Left kidney (tissue), 2 donors: ENCODE data around the gene TMOD2. TPM values are rescaled to one million over a fixed set of nuclear protein-coding genes. Genes with fewer than 3 reads are reported as not detected.

ENCODE experiments used
- DNase-seq: peaks from one replicate; pipeline ENCODE4 v3.0.0-alpha.2; 2013
- polyA plus RNA-seq: library from polyadenylated mRNA; unstranded; fragments of 120-200 nt; gene quantifications from one replicate; pipeline ENCODE4 v1.2.1, GENCODE V29; 2013; ENCODE audit not compliant: insufficient read length

Gene TMOD2
- polyA plus RNA-seq, 1 donor: 5.7 TPM

DNA sequence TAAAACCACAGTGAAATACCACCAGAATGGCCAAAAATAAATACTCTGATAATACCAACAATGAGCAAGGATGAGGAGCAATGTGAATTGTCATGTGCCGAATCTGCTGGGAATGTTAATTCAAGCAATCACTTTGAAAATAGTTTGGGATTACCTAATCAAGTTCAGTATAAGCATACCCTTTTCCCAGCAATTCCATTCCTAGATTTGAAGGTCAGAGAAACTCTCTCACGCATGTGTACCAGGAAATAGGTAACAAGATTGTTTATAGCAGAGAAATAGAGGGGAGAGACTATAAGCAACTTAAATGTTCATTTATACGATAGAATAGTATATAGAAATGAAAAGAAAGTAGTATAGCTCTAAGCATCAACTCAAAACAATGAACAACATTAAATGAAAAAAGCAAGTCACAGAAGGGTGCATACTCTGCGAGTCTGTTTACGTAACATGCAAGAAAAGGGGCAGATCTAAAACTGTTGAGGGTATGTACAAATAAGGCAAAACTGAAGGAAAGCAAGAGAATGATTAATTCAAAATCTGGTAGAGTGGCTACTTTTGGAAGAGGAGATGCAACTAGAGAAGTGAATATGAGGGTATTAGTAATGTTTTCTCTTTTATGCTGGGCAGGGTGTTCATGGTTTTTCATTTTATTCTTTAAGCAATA is 105.5 kb downstream of the TMOD2 start:
- no peak for DNase-seq

DNA sequence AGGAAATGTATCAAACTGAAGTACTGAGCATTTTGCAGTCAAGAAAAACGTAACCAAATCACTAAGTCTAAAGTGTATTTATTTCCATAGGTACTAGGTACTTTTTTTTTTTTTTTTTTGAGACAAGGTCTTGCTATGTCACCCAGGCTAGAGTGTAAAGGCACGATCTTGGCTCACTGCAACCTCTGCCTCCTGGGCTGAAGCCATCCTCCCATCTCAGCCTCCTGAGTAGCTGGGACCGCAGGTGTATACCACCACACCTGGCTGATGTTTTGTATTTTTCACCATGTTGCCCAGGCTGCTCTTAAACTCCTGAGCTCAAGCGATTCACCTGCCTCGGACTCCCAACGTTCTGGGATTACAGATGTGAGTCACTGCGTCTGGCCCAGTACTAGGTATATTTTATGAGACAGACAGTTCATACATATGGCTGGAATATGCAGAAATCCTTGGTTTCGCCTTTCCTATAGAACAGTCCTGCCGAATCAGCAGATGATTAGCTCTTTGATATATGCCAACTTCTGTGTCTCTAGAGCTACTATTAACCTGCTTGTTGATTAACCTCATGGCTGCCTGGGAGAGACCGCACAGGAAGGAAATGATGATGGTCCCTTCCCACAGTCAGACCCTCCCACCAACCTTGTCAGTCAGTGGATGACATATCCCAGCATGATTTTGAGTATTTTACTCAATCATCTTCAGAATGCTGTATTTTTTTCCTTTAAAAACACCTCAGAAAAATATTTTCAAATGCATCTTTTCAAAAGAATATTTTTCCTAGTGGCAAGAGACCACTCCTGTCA is 110.4 kb downstream of the TMOD2 start:
- no peak for DNase-seq

DNA sequence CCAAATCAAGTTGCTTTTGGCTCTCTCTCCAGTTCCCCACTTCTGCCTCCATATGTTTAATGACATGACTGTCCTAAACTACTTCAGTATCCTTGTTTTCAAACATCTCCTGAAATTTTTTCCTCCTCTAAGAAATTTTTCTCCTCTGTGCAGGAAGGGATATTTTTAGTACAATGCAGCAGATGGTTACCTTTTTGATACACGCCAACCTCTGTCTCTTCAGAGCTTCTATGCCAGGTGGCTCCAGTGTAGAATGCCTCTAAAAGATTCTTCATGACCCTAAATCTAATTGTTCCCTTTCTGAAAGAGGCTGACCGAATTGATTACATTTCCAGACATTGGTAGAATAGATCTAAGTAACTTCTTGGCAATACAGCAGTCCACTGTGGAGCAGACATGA is 111.7 kb downstream of the TMOD2 start:
- DNase-seq: no peak

DNA sequence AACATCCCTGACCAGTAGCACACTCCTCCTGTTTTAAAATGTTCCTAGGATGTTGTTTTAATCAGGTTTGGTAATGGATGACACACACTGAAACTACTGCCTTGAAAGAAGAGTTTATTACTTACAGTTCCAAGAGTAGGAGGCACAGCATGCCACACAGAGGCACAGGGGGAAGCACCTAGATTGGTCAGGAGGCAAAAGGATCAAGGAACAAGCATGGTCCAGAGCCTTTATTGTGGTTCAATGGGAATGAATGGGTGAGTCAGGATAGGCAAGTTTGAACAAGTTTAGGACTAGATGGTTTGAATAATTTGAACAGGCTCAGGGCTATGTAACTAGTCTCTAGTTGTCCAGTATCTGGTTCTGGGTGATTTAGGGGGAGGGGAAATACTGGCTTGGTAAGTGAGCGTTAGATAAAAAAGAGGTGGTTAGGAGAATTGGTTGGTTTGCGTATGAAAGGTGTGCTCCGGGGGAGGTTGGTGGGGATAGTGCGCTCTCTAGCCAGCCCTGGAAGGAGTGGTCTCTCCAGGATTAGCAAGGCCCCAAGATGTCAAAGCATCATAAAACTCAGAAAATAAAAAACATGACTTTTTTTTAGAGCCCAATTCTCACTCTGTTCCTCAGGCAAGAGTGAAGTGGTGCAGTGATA is 113.1 kb downstream of the TMOD2 start:
- no peak for DNase-seq

DNA sequence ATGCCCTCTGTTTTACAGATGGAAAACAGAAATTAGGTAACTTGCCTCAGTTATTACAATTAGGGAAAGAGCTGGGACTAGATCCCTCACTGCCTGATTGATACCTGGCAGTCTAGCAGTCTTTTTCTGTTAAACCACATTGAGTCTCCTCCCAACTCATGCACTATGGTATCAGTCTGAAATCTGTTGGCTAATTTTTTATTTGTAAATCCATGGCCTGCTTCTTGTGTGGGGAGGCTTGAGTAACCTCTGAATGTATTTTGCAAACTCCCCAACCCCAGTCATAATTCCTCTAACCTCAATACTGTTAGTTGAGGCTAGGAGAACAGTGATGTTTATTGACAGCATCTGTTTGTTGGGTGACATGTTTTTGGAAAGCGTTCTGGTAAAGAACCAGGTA is 113.9 kb downstream of the TMOD2 start:
- DNase-seq: no peak

Other genes starting within 250 kb of the TMOD2 start
- gene DMXL2, start 128.8 kb upstream of the TMOD2 start, polyA plus RNA-seq: 106 TPM
- 0.12 TPM for gene SCG3, start 70.1 kb upstream of the TMOD2 start, polyA plus RNA-seq
- gene LYSMD2, start 13.9 kb upstream of the TMOD2 start, polyA plus RNA-seq: 3.5 TPM
- gene TMOD3, start 78.1 kb downstream of the TMOD2 start, polyA plus RNA-seq: 57.7 TPM
- 38.3 TPM for gene LEO1, start 220.2 kb downstream of the TMOD2 start, polyA plus RNA-seq